ENCODE results near the gene SCN2B. TPM values are rescaled to one million over a fixed set of nuclear protein-coding genes. Genes with fewer than 3 reads are reported as not detected.

The SCN2B gene
- total RNA-seq, 1 donor: not detected

- H3K4me3 ChIP-seq (ENCODE audit: low read depth, low read length): no peak overlapping the region
- TF ChIP-seq, protein P1, sequence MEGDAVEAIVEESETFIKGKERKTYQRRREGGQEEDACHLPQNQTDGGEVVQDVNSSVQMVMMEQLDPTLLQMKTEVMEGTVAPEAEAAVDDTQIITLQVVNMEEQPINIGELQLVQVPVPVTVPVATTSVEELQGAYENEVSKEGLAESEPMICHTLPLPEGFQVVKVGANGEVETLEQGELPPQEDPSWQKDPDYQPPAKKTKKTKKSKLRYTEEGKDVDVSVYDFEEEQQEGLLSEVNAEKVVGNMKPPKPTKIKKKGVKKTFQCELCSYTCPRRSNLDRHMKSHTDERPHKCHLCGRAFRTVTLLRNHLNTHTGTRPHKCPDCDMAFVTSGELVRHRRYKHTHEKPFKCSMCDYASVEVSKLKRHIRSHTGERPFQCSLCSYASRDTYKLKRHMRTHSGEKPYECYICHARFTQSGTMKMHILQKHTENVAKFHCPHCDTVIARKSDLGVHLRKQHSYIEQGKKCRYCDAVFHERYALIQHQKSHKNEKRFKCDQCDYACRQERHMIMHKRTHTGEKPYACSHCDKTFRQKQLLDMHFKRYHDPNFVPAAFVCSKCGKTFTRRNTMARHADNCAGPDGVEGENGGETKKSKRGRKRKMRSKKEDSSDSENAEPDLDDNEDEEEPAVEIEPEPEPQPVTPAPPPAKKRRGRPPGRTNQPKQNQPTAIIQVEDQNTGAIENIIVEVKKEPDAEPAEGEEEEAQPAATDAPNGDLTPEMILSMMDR (IDR thresholded peaks at IDR 0.05; ENCODE audit: insufficient read depth, low read depth, low read length): no peak
- no peak for DNase-seq (ENCODE audit: low read depth)
Observed at GRCh38 chr11:118180300-118180703, 3.9 kb upstream of the SCN2B start.

DNA sequence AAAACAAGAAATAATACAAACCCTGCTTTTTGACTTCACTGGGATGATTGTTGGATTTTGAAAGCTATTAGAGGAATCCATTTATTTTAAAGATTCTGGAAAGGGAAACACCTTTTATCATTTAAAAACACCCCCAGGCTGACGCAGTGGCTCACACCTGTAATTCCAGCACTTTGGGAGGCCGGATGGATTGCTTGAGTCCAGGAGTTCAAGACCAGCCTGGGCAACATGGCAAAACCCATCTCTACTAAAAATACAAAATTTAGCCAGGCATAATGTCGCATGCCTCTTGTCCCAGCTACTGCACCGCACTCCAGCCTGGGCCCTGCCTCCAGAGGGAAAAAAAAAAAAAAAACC lies 317 bp upstream of the SCN2B start:
- no peak overlapping the region for H3K4me3 ChIP-seq (ENCODE audit: low read depth, low read length)
- no peak for DNase-seq (ENCODE audit: low read depth)
- TF ChIP-seq, protein P1 (IDR thresholded peaks at IDR 0.05; ENCODE audit: insufficient read depth, low read depth, low read length): no peak

DNA sequence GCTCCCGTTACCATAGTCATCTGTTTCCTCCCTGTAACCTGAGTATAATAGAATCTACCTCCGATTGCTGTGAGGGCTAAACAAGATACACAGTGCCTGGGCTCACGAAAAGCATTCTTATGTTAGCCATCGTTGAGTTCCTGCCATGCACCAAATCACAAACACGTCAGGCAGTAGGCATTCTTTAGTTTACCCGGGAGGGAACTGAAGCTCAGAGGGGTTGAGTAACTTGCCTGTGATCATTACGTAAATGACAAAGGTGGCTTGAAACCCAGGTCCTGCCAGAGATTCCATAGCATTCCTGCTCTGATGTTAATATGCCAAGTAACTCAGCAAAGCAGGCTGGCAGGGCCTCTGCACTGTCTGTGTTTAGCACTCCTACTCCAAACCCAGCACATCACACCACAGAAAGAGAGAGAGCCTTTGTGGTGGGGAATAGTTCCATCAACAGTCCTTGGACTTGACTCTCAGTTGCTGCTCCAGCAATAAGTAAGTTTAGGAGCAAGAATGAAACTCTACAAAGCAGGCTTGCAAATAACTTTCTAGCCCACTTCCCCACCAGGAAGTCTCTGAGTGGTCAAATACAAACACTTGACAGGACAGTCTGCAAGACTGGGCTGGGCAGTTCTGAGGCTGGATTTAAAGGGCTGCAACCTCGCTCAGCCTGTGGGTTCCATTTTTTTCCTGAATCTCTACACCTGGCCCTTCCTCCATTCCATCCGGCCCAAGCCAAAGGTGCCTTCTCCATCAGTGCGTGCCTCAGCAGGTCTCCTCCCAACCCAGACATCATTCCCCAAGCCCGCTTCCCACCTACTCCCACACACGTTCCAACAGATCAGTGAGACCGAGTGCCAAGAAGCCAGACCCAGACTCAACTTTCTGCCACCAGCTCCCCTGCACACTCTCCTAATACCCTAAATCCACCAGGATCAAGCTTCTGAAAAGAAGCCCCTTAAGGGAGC lies 1.1 kb downstream of the SCN2B start:
- DNase-seq (ENCODE audit: low read depth): no peak
- no peak overlapping the region for H3K4me3 ChIP-seq (ENCODE audit: low read depth, low read length)
- TF ChIP-seq, protein P1 (IDR thresholded peaks at IDR 0.05; ENCODE audit: insufficient read depth, low read depth, low read length): no peak

DNA sequence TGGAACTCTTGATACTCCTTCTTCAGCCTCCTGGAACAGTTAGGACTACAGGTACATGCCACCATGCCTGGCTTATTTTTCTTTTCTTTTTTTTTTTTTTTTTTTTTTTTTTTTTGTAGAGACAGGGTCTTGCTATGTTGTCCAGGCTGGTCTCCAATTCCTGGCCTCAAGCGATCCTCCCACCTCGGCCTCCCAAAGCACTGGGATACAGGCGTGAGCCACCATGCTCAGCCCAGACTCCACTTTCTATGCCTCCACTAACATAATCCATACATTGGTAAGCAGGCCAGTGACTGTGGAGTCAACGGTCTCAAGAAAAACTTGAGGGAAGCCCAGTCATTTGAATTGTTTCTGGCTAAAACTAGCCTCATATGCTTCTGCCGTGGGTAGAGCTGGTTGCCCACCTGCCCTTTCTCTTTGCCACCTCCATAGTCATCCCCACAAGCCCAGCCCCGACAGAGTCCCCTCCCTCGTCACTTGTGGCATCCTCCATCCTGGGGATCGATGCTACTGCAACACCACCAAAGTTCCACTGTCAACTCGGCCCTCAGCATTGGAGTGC lies 2.4 kb downstream of the SCN2B start:
- no peak for DNase-seq (ENCODE audit: low read depth)
- TF ChIP-seq, protein P1 (IDR thresholded peaks at IDR 0.05; ENCODE audit: insufficient read depth, low read depth, low read length): no peak
- H3K4me3 ChIP-seq (ENCODE audit: low read depth, low read length): no peak overlapping the region

GRCh38 chr11:118172356-118172755 lies 4.1 kb downstream of the SCN2B start:
- no peak for DNase-seq (ENCODE audit: low read depth)
- no peak overlapping the region for H3K4me3 ChIP-seq (ENCODE audit: low read depth, low read length)
- TF ChIP-seq, protein P1 (IDR thresholded peaks at IDR 0.05; ENCODE audit: insufficient read depth, low read depth, low read length): no peak

DNA sequence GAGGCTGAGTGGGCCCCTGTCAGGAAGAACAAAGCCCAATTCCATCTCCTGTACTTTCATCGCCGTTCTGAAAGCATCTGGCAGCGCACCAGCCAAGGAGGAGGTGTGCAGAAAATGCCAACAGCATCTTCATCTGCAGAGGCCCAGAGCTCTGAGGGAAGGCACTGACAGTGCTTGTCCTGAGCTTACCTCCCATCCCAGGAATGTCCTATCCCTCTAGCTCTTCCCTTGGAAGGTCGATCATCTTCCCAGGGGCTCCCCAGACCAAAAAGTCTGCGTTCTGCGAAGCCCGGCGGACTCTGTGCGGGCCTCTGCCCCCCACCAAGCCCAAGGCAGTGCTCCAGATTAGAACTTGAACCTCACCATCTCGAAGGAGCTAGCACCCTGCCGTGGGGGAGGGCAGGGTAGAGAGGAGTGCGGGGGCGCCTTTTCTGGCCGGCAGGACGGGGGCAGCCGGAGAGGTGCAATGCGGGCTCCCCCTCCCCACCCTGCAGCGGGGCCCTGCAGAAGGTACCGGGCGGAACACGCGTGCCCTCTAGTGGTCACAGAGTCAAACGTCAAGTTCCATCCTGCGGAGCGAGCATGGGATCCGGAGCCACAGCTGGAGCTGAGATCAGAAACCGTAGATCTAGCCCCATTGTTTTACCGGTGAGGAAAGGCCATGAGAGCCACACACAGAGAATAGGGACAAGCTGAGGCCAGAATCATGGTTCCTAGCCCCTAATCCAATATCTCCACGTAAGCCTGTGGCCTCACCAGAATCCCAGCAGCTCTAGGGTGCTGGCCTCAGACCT lies 5.0 kb downstream of the SCN2B start:
- TF ChIP-seq, protein P1 (IDR thresholded peaks at IDR 0.05; ENCODE audit: insufficient read depth, low read depth, low read length): peak; percentile 86
- DNase-seq (ENCODE audit: low read depth): peak; percentile 42

More for the DNA sequence above, 5.0 kb downstream of the SCN2B start:
- no peak overlapping the region for H3K4me3 ChIP-seq (ENCODE audit: low read depth, low read length)
